ENCODE results near the gene HHEX.

HHEX gene

GRCh38 chr10:92696606-92697383 is 7.0 kb downstream of the HHEX start (continued):
- TF ChIP-seq CSRNP3 (CRISPR knock-in tag; IDR thresholded peaks at IDR 0.05) = no peak
- no peak for TF ChIP-seq PPARA (CRISPR knock-in tag; IDR thresholded peaks at IDR 0.05; ENCODE audit: borderline replicate concordance)
- TF ChIP-seq TOX (CRISPR knock-in tag; IDR thresholded peaks at IDR 0.05; ENCODE audit: borderline replicate concordance) = no peak
- TF ChIP-seq OSR1 (CRISPR knock-in tag; IDR thresholded peaks at IDR 0.05) = no peak

GRCh38 chr10:92697663-92698511 is 8.1 kb downstream of the HHEX start:
- ATAC-seq = no peak
- TF ChIP-seq ZNF8 (CRISPR knock-in tag; IDR thresholded peaks at IDR 0.05) (no peak), ZC3H10 (CRISPR knock-in tag; IDR thresholded peaks at IDR 0.05) (no peak), SNAI2 (CRISPR knock-in tag; IDR thresholded peaks at IDR 0.05) (no peak), ZFP3 (CRISPR knock-in tag; IDR thresholded peaks at IDR 0.05) (no peak), ZNF565 (CRISPR knock-in tag; conservative IDR thresholded peaks at IDR 0.05; ENCODE audit: low read depth) (no peak), CSRNP3 (CRISPR knock-in tag; IDR thresholded peaks at IDR 0.05) (no peak), TCF4 (CRISPR knock-in tag; IDR thresholded peaks at IDR 0.05; ENCODE audit: borderline replicate concordance) (no peak), CREB5 (CRISPR knock-in tag; IDR thresholded peaks at IDR 0.05; ENCODE audit: low read depth) (no peak), TOX (CRISPR knock-in tag; IDR thresholded peaks at IDR 0.05; ENCODE audit: borderline replicate concordance) (no peak), CSDC2 (CRISPR knock-in tag; IDR thresholded peaks at IDR 0.05) (no peak)
- TF ChIP-seq, protein P1, sequence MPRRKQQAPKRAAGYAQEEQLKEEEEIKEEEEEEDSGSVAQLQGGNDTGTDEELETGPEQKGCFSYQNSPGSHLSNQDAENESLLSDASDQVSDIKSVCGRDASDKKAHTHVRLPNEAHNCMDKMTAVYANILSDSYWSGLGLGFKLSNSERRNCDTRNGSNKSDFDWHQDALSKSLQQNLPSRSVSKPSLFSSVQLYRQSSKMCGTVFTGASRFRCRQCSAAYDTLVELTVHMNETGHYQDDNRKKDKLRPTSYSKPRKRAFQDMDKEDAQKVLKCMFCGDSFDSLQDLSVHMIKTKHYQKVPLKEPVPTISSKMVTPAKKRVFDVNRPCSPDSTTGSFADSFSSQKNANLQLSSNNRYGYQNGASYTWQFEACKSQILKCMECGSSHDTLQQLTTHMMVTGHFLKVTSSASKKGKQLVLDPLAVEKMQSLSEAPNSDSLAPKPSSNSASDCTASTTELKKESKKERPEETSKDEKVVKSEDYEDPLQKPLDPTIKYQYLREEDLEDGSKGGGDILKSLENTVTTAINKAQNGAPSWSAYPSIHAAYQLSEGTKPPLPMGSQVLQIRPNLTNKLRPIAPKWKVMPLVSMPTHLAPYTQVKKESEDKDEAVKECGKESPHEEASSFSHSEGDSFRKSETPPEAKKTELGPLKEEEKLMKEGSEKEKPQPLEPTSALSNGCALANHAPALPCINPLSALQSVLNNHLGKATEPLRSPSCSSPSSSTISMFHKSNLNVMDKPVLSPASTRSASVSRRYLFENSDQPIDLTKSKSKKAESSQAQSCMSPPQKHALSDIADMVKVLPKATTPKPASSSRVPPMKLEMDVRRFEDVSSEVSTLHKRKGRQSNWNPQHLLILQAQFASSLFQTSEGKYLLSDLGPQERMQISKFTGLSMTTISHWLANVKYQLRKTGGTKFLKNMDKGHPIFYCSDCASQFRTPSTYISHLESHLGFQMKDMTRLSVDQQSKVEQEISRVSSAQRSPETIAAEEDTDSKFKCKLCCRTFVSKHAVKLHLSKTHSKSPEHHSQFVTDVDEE (CRISPR knock-in tag; IDR thresholded peaks at IDR 0.05) = no peak
- TF ChIP-seq, protein P2, sequence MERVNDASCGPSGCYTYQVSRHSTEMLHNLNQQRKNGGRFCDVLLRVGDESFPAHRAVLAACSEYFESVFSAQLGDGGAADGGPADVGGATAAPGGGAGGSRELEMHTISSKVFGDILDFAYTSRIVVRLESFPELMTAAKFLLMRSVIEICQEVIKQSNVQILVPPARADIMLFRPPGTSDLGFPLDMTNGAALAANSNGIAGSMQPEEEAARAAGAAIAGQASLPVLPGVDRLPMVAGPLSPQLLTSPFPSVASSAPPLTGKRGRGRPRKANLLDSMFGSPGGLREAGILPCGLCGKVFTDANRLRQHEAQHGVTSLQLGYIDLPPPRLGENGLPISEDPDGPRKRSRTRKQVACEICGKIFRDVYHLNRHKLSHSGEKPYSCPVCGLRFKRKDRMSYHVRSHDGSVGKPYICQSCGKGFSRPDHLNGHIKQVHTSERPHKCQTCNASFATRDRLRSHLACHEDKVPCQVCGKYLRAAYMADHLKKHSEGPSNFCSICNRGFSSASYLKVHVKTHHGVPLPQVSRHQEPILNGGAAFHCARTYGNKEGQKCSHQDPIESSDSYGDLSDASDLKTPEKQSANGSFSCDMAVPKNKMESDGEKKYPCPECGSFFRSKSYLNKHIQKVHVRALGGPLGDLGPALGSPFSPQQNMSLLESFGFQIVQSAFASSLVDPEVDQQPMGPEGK (CRISPR knock-in tag; IDR thresholded peaks at IDR 0.05; ENCODE audit: borderline replicate concordance) = no peak

DNA sequence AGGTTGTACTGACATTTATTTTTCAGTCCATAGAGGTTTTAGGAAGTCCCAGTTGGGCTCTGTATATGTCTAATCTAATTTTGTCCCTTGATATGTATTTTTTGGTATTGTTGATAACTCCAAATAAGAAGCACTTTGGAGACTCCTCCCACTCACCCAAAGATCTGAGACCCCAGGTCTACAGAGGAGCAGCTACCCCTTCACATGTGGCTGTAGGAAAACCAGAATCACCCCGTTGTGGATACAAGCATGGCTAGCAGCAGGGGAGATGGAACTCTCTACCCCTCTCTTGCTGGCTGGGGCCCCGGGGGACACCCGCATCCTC is 9.4 kb downstream of the HHEX start:
- TF ChIP-seq, protein P2 (CRISPR knock-in tag; IDR thresholded peaks at IDR 0.05; ENCODE audit: borderline replicate concordance) = no peak
- no peak for TF ChIP-seq POU6F1 (CRISPR knock-in tag; IDR thresholded peaks at IDR 0.05; ENCODE audit: borderline replicate concordance, low read depth)
- TF ChIP-seq CSDC2 (CRISPR knock-in tag; IDR thresholded peaks at IDR 0.05) = no peak
- no peak for TF ChIP-seq ZFP30 (CRISPR knock-in tag; IDR thresholded peaks at IDR 0.05)
- no peak for TF ChIP-seq ZNF565 (CRISPR knock-in tag; conservative IDR thresholded peaks at IDR 0.05; ENCODE audit: low read depth)
- TF ChIP-seq GLIS3 (CRISPR knock-in tag; IDR thresholded peaks at IDR 0.05) = no peak
- TF ChIP-seq, protein P1 (CRISPR knock-in tag; IDR thresholded peaks at IDR 0.05) = no peak
- TF ChIP-seq TOX (CRISPR knock-in tag; IDR thresholded peaks at IDR 0.05; ENCODE audit: borderline replicate concordance) = no peak
- peak; percentile 45 for ATAC-seq
